ENCODE data around the gene ACTL8.

Gene ACTL8

GRCh38 chr1:17780916-17781315 lies 25.8 kb downstream of the ACTL8 start:
- no peak for TF ChIP-seq JUND (IDR thresholded peaks at IDR 0.05; ENCODE audit: low read depth)
- in situ Hi-C loops (cut with HindIII; ENCODE audit: low pct_unique_long_range_greater_than_20kb, low sequenced_read_pairs) = no loop called here
- DNase-seq (ENCODE audit: low read depth in 1 of 2, low spot score in 1 of 2) = no peak

- no peak for DNase-seq (ENCODE audit: low read depth in 1 of 2, low spot score in 1 of 2)
- in situ Hi-C loops (cut with HindIII; ENCODE audit: low pct_unique_long_range_greater_than_20kb, low sequenced_read_pairs) = no loop called here
- TF ChIP-seq JUND (IDR thresholded peaks at IDR 0.05; ENCODE audit: low read depth) = no peak
Measured at GRCh38 chr1:17789926-17790325, 34.8 kb downstream of the ACTL8 start.

GRCh38 chr1:17790383-17791054 lies 35.4 kb downstream of the ACTL8 start:
- in situ Hi-C loops (cut with HindIII; ENCODE audit: low pct_unique_long_range_greater_than_20kb, low sequenced_read_pairs) = no loop called here
- no peak for TF ChIP-seq JUND (IDR thresholded peaks at IDR 0.05; ENCODE audit: low read depth)
- no peak for DNase-seq (ENCODE audit: low read depth in 1 of 2, low spot score in 1 of 2)

GRCh38 chr1:17791055-17791390 lies 35.9 kb downstream of the ACTL8 start:
- in situ Hi-C loops (cut with HindIII; ENCODE audit: low pct_unique_long_range_greater_than_20kb, low sequenced_read_pairs) = no loop called here
- TF ChIP-seq JUND (IDR thresholded peaks at IDR 0.05; ENCODE audit: low read depth) = no peak
- DNase-seq (ENCODE audit: low read depth in 1 of 2, low spot score in 1 of 2) = no peak

- DNase-seq (ENCODE audit: low read depth in 1 of 2, low spot score in 1 of 2) = no peak
- in situ Hi-C loops (cut with HindIII; ENCODE audit: low pct_unique_long_range_greater_than_20kb, low sequenced_read_pairs) = no loop called here
- TF ChIP-seq JUND (IDR thresholded peaks at IDR 0.05; ENCODE audit: low read depth) = no peak
Measured at GRCh38 chr1:17791480-17791879, 36.3 kb downstream of the ACTL8 start.

- no peak for DNase-seq (ENCODE audit: low read depth in 1 of 2, low spot score in 1 of 2)
- TF ChIP-seq JUND (IDR thresholded peaks at IDR 0.05; ENCODE audit: low read depth) = no peak
- in situ Hi-C loops (cut with HindIII; ENCODE audit: low pct_unique_long_range_greater_than_20kb, low sequenced_read_pairs) = no loop called here
Measured at GRCh38 chr1:17792421-17792820, 37.3 kb downstream of the ACTL8 start.

- in situ Hi-C loops (cut with HindIII; ENCODE audit: low pct_unique_long_range_greater_than_20kb, low sequenced_read_pairs) = no loop called here
- no peak for TF ChIP-seq JUND (IDR thresholded peaks at IDR 0.05; ENCODE audit: low read depth)
- no peak for DNase-seq (ENCODE audit: low read depth in 1 of 2, low spot score in 1 of 2)
Measured at GRCh38 chr1:17795081-17795809, 40.1 kb downstream of the ACTL8 start.

- no peak for TF ChIP-seq JUND (IDR thresholded peaks at IDR 0.05; ENCODE audit: low read depth)
- no peak for DNase-seq (ENCODE audit: low read depth in 1 of 2, low spot score in 1 of 2)
- in situ Hi-C loops (cut with HindIII; ENCODE audit: low pct_unique_long_range_greater_than_20kb, low sequenced_read_pairs) = no loop called here
Measured at GRCh38 chr1:17795836-17796645, 40.9 kb downstream of the ACTL8 start.

- in situ Hi-C loops (cut with HindIII; ENCODE audit: low pct_unique_long_range_greater_than_20kb, low sequenced_read_pairs) = no loop called here
- TF ChIP-seq JUND (IDR thresholded peaks at IDR 0.05; ENCODE audit: low read depth) = no peak
- DNase-seq (ENCODE audit: low read depth in 1 of 2, low spot score in 1 of 2) = no peak
Measured at GRCh38 chr1:17797478-17797877, 42.3 kb downstream of the ACTL8 start.

- no peak for DNase-seq (ENCODE audit: low read depth in 1 of 2, low spot score in 1 of 2)
- TF ChIP-seq JUND (IDR thresholded peaks at IDR 0.05; ENCODE audit: low read depth) = no peak
Measured at GRCh38 chr1:17798011-17798410, 42.9 kb downstream of the ACTL8 start.

GRCh38 chr1:17798799-17799382 lies 43.8 kb downstream of the ACTL8 start:
- TF ChIP-seq JUND (IDR thresholded peaks at IDR 0.05; ENCODE audit: low read depth) = no peak
- in situ Hi-C loops (cut with HindIII; ENCODE audit: low pct_unique_long_range_greater_than_20kb, low sequenced_read_pairs) = no loop called here
- no peak for DNase-seq (ENCODE audit: low read depth in 1 of 2, low spot score in 1 of 2)

More at GRCh38 chr1:17798011-17798410, 42.9 kb downstream of the ACTL8 start:
- in situ Hi-C loops (cut with HindIII; ENCODE audit: low pct_unique_long_range_greater_than_20kb, low sequenced_read_pairs) = no loop called here

- TF ChIP-seq JUND (IDR thresholded peaks at IDR 0.05; ENCODE audit: low read depth) = no peak
- DNase-seq (ENCODE audit: low read depth in 1 of 2, low spot score in 1 of 2) = no peak
- in situ Hi-C loops (cut with HindIII; ENCODE audit: low pct_unique_long_range_greater_than_20kb, low sequenced_read_pairs) = no loop called here
Measured at GRCh38 chr1:17799642-17800041, 44.5 kb downstream of the ACTL8 start.

- in situ Hi-C loops (cut with HindIII; ENCODE audit: low pct_unique_long_range_greater_than_20kb, low sequenced_read_pairs) = no loop called here
- DNase-seq (ENCODE audit: low read depth in 1 of 2, low spot score in 1 of 2) = no peak
- no peak for TF ChIP-seq JUND (IDR thresholded peaks at IDR 0.05; ENCODE audit: low read depth)
Measured at GRCh38 chr1:17802164-17802563, 47.0 kb downstream of the ACTL8 start.

All from T47D (cell line).